ENCODE results near the gene MEAF6. TPM values are rescaled to one million over a fixed set of nuclear protein-coding genes. Genes with fewer than 3 reads are reported as not detected.

MEAF6 gene
- total RNA-seq, 1 donor from 2014 or later, result 59.7 TPM

DNA sequence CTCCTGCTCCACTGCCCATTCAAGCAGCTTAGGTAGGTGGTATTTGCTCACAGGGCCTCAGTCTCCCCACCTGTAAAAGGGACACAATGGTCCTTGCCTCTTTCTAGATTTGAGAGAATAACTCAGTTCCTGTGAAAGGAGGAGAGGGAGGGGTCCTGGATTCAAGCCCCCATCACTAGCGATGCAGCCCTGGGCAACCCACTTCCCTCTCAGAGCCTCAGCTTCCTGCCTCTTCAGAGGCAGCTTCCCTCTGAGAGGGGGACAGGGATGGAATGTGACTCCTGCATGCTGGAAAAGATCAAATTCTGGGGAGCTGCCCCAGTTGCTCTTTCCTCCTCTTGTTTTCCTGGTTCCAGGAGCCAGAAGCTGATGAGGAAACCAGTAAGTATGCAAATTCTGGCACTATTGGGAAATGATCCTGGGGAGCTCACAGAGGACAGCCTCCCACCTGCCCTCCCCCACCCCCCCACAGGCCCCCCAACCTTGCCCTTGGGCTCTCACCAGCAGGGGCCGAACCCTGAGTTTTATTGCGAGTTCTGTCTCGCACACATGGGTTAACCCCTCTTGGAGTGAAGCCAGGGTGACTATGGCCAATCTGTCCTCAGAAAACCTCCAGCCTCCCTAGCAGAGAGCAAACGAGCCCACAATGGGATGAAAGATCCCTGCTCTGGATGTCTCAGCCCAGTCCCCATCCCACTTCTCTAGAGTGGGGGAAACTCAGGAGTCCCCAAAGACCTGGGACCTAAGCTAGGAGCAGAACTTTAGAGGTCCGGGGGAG, 28.5 kb downstream of the MEAF6 start:
- intact Hi-C loops (cut with micrococcal nuclease), result no loop called here

DNA sequence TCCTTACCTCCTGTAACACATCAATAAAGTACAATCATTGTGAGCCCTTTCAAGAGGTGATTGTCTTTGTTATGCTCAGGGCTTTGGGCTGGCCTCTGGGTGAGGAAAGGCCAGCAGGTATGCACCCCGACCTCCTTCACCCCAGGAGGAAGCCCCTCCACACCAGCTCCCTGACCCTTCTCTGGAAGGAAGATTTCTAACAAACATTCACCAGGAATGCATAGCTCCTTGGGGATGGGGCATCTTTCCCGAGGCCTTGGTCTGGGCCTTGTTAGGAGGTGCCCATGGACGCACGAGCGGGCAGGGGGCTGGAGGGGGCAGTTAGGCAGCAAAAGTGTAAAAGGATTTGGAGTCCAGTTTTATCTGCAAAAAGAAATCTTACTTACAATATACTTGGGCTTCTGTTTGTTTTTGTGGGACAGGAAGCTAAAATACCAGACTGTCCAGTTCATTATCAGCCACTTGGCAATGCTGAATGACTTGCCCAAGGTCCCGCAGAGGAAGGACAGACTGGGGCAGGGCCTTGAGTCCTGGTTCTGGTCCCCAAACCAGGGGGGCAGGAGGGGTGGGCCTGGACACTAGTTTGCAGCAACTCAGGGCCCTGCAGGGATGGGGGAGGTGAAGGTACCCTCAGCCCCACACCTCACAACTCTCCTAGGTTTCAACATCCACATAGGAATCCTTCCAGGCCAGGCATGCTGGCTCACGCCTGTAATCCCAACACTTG, 30.1 kb downstream of the MEAF6 start:
- intact Hi-C loops (cut with micrococcal nuclease), result no loop called here

DNA sequence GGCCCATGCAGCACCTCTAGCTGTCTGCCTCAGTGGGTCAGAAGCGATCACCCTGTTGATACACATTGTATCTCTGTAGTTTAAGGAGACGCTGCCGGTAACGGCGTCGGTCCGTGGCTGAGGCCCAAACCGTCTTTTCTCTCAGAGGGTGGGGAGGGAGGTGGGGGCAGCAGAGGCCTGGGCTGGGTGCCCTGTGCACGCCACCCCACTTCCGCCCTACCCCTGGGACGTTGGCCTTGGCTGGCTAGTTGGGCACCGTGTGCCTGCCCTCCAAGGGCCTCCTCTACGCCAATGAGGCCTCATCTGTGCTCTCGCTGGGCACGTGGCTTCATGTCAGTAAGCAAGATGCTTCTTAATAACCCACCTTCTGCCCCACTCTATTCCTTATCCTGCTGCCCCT, 30.8 kb downstream of the MEAF6 start:
- intact Hi-C loops (cut with micrococcal nuclease), result no loop called here

DNA sequence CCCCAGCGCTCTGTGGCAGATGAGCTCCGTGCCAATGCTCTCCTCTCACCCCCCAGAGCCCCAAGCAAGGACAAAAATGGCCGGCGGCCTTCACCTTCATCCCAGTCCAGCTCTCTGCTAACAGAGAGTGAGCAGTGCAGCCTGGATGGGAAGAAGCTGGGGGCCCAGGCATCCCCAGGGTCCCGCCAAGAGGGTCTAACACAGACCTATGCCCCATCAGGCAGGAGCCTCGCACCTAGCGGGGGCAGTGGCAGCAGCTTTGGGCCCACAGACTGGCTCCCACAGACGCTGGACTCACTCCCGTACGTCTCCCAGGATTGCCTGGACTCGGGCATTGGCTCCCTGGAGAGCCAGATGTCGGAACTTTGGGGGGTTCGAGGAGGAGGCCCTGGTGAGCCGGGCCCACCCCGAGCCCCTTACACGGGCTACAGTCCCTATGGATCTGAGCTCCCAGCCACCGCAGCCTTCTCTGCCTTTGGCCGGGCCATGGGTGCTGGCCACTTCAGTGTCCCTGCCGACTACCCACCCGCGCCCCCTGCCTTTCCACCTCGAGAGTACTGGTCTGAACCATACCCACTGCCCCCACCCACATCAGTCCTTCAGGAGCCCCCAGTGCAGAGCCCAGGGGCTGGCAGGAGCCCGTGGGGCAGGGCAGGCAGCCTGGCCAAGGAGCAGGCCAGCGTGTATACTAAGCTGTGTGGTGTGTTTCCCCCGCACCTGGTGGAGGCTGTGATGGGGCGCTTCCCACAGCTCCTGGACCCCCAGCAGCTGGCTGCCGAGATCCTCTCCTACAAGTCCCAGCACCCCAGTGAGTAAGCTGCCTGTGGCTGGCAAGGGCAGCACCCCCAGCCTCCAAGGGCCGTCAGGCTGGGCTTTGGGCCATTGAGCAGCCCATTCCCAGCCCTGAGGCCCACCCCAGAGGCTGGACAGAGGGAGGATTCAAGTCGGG, 31.5 kb downstream of the MEAF6 start:
- intact Hi-C loops (cut with micrococcal nuclease), result no loop called here

DNA sequence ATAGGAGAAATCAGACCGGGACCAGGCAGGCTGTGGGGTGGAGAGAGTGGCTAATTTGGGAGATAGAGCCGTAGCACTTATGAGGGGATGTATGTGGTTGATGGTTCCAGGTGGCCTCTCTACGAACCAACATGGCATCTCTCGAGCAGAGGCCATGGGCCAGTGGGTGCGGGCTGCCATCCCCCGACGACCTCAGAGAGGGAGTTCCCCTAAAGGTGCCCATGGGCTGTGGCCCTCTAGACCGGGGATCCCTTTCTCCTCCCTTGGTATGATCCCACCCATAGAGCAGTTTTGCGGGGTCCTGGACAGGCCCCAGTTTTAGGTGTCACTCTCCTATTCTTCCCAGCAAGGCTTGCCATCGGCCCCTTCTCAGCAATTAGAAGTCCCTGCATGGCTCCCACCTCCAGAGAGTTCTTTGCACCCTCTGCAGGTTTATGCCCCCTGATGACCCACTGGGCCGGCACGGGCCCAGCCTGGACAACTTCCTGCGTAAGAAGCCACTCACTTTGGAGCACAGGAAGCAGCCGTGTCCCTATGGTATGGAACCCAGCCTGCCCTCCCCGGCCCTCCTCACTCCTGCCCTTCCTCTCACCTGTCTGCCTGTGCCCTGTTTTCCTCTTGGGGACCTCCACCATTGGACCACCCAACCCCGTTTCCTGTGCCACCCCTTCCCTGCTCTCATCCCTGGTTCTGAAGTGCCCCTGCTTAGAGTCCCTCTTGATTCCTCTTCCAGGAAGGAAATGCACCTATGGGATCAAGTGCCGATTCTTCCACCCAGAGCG, 32.4 kb downstream of the MEAF6 start:
- intact Hi-C loops (cut with micrococcal nuclease), result no loop called here

DNA sequence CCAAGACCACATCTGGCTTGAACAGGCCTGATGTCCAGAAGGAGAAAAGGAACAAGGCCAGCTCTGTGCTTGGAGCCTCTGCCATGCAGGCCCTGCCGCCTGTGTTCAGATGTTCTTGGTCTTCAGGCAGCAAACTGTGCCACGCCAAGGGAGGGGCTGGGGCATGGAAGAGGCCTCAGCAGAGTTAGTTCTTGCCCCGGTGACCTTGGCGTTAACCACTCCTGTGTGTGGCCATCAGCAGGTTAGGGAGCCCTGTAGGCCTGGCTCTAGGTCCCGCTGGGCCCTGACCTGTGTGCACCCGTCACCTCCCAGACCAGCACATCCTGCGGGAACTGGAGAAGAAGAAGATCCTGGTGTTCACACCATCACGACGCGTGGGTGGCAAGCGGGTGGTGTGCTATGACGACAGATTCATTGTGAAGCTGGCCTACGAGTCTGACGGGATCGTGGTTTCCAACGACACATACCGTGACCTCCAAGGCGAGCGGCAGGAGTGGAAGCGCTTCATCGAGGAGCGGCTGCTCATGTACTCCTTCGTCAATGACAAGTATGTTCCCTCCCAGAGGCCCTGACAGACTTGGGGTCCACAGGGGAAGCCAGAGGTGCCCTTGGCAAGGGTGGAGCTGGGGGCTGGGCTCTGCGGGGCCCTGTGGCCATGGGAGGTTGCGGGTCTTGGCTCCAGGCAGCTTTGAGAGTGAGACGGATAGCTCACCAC, 33.1 kb downstream of the MEAF6 start:
- intact Hi-C loops (cut with micrococcal nuclease), result no loop called here

DNA sequence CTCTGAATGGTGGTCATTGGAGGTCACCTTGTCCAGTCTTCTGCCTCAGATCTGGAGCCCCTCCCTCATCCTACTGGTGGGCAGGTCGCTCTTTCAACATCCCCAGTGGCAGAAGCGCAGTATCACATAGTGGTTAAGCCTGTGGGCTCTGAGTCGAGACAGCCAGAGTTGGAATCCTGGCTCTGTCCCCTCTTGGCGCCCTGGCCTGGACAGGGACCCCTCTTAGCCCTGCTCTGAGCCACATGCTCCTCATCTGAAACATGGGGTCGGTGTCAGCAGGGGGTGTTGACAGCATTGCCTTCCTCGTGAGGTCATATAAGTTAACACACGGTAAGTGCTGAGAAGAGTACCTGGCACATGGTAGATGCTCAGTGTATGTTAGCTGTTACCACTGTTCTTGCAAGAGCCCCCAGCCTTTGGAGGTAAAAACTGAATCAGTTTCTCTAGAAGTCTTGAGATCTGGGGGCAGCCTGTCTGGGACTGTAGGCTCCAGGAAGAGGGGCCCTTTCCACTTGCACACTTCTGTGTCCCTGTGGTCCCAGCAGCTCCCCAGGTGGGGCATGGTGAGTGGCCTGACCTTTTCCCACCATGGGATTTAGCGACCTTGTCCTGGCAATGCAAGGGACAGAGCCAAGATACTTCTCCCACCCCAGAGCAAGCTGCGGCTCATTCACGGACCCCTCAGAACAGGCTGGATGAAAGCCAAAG, 33.8 kb downstream of the MEAF6 start:
- intact Hi-C loops (cut with micrococcal nuclease), result no loop called here

DNA sequence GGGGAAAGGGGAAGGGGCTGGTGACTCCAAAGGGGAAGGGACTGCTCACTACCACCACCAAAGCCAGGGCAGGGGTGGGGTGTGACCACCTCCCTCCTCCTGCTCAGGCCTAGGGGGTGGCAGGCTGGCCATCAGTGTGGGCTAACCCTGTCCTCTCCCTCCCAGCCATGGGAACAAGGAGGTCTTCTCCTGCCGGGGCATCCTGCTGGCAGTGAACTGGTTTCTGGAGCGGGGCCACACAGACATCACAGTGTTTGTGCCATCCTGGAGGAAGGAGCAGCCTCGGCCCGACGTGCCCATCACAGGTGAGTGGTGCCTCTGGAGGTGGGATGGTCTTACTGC, 34.5 kb downstream of the MEAF6 start:
- intact Hi-C loops (cut with micrococcal nuclease), result no loop called here

DNA sequence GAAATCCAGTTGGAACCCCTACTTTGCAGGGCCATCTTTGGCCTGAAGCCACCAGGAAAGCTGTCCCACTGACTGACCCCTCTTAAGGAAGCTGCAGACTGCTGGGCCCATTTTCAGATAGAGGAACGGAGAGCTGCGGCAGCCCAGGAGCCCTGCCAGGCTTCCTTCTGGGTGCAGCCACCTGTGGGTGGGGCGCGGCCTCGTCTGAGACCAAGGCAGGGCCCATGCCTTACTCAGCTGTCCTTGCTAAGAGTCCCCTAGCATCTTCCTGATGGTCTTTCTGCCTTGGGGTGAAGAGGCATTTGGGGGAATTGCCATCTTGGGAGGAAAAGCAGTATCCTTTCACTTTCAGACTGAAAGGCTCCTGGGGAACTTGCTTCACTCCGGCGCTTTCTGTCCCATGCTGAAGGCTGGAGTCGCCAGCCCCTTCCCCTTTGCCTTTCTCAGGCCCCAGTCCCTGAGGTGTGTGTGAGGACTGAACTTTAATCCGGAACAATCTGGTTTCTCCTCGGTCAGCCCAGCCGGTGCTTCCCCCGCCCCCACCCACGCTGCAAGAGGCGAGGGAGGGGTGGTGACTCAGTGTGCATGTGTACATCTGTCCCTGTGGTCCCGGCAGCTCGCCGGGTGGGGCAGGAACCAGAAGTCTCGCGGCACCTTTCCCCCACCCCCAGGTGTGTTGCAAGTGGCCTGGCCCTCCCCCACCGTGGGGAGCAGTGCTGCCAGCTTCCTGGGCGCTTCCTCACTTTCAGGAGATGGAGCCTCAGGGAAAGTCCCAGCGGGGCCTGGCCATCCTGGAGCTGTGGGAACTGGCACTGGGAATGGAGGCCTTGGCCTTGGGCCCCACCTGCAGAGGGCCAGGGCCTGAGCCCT, 35.1 kb downstream of the MEAF6 start:
- intact Hi-C loops (cut with micrococcal nuclease), result loop anchor here (5.0 kb wide), 2 partner anchors 118 to 328 kb away; partner anchors contain the start of genes C1orf122, GNL2 and YRDC

DNA sequence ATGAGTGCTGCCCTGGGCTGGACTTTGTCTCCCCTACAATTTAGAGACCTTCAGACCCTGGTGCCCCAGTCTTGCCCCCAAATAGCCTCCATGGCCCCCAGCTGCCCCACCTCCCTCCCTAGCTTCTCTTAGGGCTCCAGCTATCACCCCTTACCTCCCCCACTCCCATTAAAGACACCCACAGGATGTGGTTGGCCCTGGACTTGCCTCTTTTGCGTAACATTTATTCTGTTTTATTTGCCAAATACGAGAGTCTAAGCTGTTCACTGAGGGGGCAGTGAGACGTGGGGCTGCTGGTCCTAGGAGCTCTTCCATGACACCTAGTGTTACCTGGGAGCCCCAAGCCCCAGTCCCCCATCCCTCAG, 35.7 kb downstream of the MEAF6 start:
- intact Hi-C loops (cut with micrococcal nuclease), result loop anchor here (5.0 kb wide), 2 partner anchors 118 to 328 kb away; partner anchors contain the start of genes C1orf122, GNL2 and YRDC

DNA sequence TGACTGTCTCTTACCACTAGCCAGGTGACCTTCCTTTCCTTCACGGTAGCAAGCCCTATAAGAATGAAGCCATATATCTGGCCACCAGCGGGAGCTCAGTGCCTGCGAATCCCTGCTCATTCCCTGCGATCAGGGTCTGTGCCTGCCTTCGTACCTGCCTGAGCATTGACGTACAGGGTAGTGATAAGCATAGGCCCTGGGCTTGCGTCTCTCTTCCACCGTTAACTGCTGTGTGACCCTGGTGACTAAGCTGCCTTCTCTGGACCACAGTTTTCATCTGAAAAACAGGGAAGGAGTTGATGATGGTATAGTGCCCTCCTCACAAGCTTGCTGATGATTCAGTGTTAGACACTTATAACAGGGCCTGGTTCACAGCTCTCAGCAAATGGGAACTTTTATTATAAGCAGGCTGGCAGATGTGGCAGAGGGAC, 36.1 kb downstream of the MEAF6 start:
- intact Hi-C loops (cut with micrococcal nuclease), result loop anchor here (5.0 kb wide), 2 partner anchors 119 to 329 kb away; partner anchors contain the start of genes C1orf122, GNL2 and YRDC

DNA sequence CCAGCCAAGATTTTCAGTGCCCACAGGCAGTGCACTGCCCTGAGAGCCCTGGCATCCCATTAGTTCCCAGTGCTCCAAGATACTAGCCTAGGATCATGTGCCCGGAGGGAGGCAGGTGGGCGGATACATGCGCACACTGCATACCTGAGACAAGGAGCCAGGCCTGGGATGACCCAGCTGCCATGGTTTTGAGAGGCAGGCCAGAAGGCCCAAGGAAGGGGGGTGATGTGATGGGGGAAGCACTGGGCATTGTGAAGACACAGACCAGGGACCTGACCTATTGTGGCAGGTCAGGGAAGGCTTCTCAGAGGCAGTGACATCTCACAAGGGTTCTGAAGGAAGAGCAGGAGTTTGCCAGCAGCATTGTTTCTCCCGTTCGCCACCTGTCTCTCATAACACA, 36.6 kb downstream of the MEAF6 start:
- intact Hi-C loops (cut with micrococcal nuclease), result loop anchor here (5.0 kb wide), 2 partner anchors 119 to 329 kb away; partner anchors contain the start of genes C1orf122, GNL2 and YRDC

DNA sequence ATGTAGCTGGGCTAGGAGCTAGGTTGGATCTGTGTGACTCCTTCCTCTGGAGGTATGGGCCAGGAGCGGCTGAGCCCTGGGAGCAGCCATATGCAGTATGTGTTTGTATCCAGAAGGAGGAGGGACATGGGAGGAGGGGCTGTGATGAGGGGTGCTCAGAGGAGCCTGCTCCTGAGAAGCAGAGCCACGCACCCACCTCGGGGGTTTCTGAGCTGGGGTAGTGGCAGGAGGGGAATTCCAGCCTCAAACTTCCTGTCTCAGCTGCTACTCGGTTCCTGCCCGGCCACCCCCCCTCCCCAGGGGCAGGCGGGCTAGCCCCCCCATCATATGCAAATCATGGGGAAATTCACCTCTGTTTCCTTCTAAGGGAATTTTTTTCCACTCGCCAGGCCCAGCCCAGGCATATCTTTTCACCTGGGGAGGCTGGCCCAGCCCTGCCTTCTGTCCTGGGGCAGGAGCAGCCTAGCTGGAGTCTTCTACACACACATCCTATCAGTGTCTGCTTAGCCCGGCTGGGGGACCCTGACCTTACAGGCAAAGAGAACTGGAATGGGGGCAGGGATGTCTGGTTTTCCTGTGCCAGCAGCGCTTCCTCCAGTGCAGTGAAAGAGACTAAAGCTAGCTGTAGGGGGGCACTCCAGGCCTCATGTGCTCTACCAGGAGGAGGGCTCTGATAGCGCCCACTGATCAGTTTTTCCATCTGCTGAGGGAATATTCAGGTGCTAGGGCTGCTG, 37.2 kb downstream of the MEAF6 start:
- intact Hi-C loops (cut with micrococcal nuclease), result loop anchor here (5.0 kb wide), 2 partner anchors 120 to 330 kb away; partner anchors contain the start of genes C1orf122, GNL2 and YRDC

DNA sequence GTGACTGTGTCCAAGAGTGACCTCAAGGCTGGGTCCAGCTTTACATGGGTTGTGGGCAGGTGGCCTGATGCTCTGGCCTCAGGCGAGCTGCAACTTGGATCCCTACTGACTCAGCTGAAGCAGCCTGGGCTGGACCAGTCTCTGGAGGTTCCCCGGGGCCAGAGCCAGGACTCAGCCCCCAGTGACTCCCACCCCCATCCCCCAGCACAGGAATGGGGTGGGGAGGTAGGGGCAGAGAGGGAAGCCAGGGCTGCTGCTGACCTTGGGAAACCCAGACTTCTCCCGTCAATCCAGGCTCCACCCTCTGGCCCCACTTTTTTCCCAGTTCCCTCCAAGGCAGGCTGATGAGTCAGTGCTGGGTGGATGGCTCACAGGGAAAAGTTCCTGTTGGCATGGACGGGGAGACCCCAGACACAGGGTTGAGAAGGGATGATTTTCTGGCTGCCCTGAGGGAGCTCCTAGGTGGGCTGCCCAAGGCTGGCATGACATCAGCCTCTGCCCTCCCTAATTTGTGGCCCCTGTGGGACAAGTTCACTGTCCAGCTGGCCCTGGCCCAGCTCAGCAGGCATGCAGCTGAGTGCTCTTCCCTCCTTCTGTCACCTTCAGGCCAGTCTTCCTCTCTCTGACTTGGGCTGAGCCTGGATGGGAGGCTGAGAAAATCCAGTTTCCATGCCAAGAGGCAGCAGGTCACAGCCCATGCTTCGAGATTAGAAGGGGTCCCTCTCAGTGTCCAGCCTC, 37.9 kb downstream of the MEAF6 start:
- intact Hi-C loops (cut with micrococcal nuclease), result loop anchor here (5.0 kb wide), 2 partner anchors 121 to 331 kb away; partner anchors contain the start of genes C1orf122, GNL2 and YRDC

DNA sequence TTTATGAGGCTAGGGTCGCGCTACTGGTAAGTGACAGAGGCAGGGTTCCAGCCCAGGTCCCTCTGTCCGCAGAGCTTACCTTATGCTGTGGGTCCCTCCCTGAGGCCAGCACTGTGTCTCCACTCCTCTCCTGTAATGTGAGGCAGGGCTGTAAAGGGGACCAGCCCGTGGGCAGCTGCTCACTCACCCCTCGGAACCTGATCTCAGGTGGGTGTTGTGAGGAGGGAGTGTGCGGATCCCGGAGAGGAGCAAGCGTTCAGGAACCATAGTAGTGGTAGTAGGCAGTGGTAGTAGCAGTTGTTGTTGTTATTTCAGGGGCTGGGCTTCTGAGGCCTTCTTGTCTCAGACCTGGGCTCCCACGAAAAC, 38.5 kb downstream of the MEAF6 start:
- intact Hi-C loops (cut with micrococcal nuclease), result loop anchor here (5.0 kb wide), 2 partner anchors 121 to 331 kb away; partner anchors contain the start of genes C1orf122, GNL2 and YRDC

DNA sequence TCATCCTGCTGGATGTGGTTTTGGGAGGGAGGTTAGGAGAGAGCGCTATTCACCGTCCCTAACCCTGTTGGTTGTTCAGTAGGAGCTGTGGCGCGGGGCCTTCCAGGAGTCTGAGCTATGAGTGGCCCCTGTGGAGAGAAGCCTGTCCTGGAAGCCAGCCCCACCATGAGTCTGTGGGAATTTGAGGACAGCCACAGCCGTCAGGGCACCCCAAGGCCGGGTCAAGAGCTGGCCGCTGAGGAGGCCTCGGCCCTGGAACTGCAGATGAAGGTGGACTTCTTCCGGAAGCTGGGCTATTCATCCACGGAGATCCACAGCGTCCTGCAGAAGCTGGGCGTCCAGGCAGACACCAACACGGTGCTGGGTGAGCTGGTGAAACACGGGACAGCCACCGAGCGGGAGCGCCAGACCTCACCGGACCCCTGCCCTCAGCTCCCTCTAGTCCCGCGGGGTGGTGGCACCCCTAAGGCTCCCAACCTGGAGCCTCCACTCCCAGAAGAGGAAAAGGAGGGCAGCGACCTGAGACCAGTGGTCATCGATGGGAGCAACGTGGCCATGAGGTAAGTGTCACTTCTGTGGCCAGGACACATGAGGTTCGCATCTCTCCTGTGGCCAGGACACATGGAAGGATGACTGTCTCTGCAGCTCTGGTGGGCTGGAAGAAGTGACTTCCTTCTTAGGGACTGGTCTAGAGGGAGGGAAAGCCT, 39.0 kb downstream of the MEAF6 start:
- intact Hi-C loops (cut with micrococcal nuclease), result loop anchor here (2.0 to 5.0 kb wide), 4 partner anchors 21 to 1327 kb away; partner anchors contain the start of genes C1orf122, GNL2, TRAPPC3 and YRDC
